ENCODE measurements around the gene METTL25B.

METTL25B gene

GRCh38 chr1:156773607-156774006 is 45.3 kb downstream of the METTL25B start:
- FAIRE-seq: no peak

DNA sequence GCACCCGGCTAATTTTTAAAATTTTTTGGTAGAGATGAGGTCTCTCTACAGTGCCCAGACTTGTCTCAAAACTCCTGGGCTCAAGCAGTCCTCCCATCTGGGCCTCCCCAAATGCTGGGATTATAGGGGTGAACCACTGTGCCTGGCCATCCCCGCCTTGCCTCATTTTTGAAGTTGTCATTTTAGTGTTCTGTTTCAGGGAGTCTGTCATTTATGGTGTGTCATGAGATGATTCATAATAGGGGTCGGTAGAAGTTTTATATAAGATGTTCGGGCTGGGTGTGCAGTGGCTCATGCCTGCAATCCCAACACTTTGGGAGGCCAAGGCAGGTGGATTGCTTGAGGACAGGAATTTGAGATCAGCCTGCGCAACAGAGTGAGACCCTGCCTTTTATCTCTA is 47.5 kb downstream of the METTL25B start:
- no peak for FAIRE-seq

- FAIRE-seq: no peak
Observed at GRCh38 chr1:156776942-156777341, 48.7 kb downstream of the METTL25B start.

DNA sequence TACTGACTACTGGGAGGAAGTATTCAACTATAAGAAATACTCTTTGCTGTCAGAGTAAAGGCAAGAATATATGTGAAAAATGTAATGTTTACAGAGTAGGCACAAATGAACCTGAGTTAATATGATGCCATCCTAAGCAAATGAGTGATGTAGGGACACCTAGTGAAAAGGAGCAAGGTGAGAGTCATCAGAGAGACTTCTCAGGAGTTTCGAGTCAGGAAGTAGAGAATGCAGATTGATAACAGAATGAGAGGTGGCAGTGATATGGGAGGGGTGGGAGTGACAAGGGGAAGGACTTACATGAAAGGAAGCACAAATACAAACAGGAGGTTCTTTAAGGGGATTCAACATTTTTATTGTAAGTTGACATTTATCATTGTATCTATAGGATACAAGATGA is 49.3 kb downstream of the METTL25B start:
- FAIRE-seq: no peak

GRCh38 chr1:156781585-156782186 is 53.4 kb downstream of the METTL25B start:
- no peak for FAIRE-seq

DNA sequence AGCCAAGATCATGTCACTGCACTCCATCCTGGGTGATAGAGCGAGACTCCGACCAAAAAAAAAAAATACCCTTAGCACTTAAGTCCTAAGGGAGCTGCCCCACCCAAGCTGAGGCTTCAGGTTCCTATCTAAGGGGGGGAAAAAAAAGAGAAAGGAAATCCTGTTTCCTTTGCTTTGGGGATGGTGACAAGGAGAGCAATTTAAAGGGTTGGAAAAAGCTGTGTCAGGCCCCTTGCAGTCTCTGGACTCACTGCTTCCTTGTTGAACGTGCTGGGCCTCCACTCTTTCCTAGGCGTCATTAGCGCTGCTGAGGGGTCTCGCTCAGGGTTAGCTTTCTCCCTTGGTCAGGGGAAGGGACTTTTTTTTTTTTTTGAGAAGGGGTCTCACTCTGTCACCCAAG is 57.2 kb downstream of the METTL25B start:
- FAIRE-seq: no peak

All from islet of Langerhans (tissue), 1 donor.